SK-N-SH (cell line): ENCODE results near the gene PRR27.

Experiments
- CTCF ChIP-seq: fragments of 200-600 bp; sonication (generic); IDR thresholded peaks from 2 replicates; pipeline ENCODE4 v1.6.1; 2017; ENCODE audit warnings: antibody characterized with exemption, mild to moderate bottlenecking, moderate library complexity
- FOXJ3 ChIP-seq: sonication (generic); formaldehyde crosslinking; IDR thresholded peaks from 2 replicates; pipeline ENCODE4 v1.5.1; 2020; ENCODE audit warnings: mild to moderate bottlenecking, missing genetic modification reagents
- MAX ChIP-seq: IDR thresholded peaks from 2 replicates; pipeline ENCODE4 v1.4.0; 2012; ENCODE audit warnings: low read depth
- MEF2A ChIP-seq: IDR thresholded peaks from 2 replicates; pipeline ENCODE4 v1.4.0; 2012; ENCODE audit warnings: low read depth, borderline replicate concordance
- MXI1 ChIP-seq: IDR thresholded peaks from 2 replicates; pipeline ENCODE4 v1.6.1; 2012; ENCODE audit warnings: mild to moderate bottlenecking, low read depth, low read length, improper control_type of control experiment
- REST ChIP-seq: IDR thresholded peaks from 2 replicates; pipeline ENCODE4 v1.6.1; 2012; ENCODE audit warnings: mild to moderate bottlenecking, low read depth, low read length, moderate library complexity
- RXRA ChIP-seq: IDR thresholded peaks from 2 replicates; pipeline ENCODE4 v1.4.0; 2012; ENCODE audit warnings: low read depth, mild to moderate bottlenecking, borderline replicate concordance

DNA sequence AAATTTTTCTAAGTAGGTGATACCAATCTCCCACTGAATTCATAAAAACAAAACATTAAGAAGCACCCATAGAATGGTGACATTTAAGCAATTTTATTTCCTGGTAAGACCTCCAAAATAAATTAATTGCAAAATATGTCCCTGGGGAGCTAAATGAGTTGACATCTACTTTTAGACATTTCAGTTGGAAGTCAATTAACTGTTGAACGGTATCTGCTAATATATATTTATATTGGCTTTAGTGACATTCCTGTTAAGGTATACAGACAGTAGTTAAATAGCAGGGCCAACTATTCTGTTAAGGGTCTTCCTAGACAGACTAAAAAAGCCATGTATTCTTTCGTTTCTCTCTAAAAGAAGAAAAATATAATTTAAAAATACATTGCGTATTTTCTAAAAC lies at the start of gene PRR27:
- TF ChIP-seq MAX (no peak), FOXJ3 (CRISPR knock-in tag) (no peak), RXRA (no peak), MEF2A (no peak), CTCF (no peak), MXI1 (no peak), REST (no peak)
